GM18520 (cell line): ENCODE data around the gene HBB.
"Not testable (repeated sequence)": the region's sequence is repeated elsewhere in the genome, so short reads cannot be mapped to it uniquely, and the experiment has no call there.

Experiments used
- ATAC-seq: cut with Tn5 transposase; IDR thresholded peaks from one replicate; pipeline ENCODE4 v1.9.1; 2021; ENCODE audit not compliant: unreplicated experiment

HBB gene

DNA sequence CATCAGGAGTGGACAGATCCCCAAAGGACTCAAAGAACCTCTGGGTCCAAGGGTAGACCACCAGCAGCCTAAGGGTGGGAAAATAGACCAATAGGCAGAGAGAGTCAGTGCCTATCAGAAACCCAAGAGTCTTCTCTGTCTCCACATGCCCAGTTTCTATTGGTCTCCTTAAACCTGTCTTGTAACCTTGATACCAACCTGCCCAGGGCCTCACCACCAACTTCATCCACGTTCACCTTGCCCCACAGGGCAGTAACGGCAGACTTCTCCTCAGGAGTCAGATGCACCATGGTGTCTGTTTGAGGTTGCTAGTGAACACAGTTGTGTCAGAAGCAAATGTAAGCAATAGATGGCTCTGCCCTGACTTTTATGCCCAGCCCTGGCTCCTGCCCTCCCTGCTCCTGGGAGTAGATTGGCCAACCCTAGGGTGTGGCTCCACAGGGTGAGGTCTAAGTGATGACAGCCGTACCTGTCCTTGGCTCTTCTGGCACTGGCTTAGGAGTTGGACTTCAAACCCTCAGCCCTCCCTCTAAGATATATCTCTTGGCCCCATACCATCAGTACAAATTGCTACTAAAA lies at the start of gene HBB:
Gene HBB, minus strand, starts transcription at position 340 of the 579 bp plus-strand sequence. Its CDS starts 50 bp downstream, at position 290.
- no peak for ATAC-seq

DNA sequence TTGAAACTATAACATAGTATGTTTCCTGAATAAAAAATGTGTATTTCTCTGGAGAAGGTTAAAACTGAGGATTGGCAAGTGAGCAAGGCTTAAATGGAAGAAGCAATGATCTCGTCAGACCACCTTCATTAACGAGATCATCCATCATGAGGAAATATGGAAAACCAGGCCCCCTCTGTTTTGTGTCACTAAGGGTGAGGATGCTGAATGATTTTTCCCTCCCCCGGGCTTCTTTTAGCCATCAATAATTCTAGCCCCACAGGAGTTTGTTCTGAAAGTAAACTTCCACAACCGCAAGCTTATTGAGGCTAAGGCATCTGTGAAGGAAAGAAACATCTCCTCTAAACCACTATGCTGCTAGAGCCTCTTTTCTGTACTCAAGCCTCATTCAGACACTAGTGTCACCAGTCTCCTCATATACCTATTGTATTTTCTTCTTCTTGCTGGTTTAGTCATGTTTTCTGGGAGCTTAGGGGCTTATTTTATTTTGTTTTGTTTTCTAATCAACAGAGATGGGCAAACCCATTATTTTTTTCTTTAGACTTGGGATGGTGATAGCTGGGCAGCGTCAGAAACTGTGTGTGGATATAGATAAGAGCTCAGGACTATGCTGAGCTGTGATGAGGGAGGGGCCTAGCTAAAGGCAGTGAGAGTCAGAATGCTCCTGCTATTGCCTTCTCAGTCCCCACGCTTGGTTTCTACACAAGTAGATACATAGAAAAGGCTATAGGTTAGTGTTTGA lies 48.7 kb upstream of the HBB start:
- no peak for ATAC-seq

- no peak for ATAC-seq
These were observed 47.5 kb upstream of the HBB start for GRCh38 chr11:5274395-5274794.

DNA sequence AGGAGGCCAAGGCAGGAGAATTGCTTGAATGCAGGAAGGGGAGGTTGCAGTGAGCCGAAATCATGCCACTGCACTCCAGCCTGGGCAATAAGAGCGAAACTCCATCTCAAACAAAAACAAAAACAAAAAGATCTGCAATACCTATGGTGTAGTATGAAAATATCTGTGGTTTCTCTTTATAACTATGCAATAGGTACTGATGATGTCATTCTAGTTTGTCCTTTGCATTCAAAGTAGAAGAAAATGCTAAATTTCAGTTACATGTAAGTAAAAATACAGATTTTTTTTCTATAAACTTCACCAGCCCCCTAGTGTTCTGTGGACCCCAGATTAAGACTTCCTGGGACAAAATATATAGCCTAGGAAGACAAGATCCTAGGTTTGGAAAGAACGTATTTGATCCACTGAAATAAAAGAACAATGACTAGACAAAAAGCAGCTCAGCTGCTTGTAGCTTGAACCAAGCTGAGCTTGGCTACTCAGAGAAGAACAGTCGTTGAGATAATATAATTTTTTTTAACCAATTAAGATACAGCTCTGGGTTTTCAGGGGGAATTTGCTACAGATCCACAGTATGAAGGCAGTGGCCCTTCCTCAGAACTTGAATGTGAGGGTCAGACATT lies 45.6 kb upstream of the HBB start:
- ATAC-seq: peak; percentile 65

GRCh38 chr11:5269715-5270147 lies 42.9 kb upstream of the HBB start, which contains the start of gene HBE1:
TSS of gene HBE1 (minus strand) at chr11:5269945. CDS start at chr11:5269890, 55 bp downstream.
- no peak for ATAC-seq

DNA sequence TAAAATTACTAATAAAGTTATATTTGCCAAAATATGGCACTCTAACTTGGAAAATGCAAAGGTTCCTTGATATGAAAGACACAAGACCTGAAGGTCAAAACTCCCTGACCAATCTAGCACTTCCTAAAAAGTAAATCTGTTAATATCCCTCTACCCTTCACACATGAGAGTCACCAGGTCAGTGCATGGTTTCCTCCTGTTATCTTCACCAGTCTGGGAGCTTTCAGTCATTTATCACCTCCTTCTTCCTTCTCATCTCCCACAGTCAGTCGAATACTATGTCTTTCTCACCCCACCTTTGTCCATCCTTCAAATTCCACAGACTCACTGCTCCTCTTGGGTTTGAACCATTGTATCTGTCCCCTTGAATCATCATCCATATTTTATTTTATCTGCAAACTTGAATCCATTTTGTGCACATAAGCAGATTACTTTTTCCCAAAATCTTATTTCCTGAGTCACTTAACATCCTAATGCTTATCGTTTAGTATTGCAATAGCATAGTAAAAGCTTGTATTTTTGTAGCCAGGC lies 40.2 kb upstream of the HBB start:
- ATAC-seq: no peak

- ATAC-seq: no peak
These were observed 39.7 kb upstream of the HBB start for GRCh38 chr11:5266609-5267008.

- no peak for ATAC-seq
These were observed 39.0 kb upstream of the HBB start for GRCh38 chr11:5265832-5266231.

DNA sequence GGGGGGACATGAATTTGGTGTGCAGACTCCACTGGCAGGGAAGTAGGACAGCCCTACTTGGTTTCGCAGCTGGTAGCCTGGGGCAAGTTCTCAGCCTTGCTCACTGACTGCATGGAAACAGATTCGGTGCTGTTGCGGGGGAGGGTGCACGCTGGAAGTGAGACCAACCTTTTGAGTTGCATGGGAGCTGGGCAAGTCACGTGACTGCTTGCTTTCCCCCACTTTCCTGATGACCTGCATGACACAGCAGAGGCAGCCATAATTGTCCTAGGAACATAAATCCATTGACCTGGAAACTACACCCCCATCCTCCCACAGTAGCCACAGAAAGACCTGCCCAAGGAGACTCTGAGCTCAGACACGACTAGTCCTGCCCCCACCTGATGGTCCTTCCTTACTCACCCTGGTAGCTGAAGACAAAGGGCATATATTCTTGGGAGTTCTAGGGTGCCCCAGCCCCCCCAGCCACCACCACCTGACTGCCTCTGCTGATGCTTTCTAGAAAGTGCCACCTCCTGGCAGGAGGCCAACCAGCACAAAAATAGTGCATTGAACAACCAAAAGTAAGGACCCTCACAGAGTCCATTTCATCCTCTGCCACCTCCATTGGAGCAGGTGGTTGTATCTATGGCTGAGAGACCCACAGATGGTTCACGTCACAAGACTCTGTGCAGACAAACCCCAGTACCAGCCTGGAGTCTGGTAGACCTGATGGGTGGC lies 31.8 kb upstream of the HBB start:
- no peak for ATAC-seq

DNA sequence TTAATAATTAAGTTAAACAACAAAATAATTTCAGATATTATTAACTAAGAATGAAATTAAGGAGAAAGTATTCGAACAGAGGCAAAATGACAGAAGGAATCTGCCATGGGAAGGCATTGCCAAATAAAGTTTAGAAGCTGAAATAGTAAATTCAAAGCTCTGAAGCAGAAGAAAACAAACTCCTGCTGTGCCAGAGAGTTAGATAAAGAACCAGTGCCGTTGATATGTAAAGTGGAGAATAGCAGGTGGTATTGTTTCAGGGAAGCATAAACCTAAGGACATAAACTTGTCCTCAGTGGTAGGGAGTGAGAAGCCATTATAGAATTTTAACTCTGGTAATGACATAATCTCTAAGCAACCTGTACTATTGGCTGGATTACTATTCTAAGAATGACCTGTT lies 30.4 kb upstream of the HBB start:
- ATAC-seq: no peak

GRCh38 chr11:5254646-5255413 lies 28.0 kb upstream of the HBB start, which contains the start of gene HBG2:
TSS of gene HBG2 (minus strand) at chr11:5254781. CDS start at chr11:5254728, 53 bp downstream.
- not testable (repeated sequence) for ATAC-seq

- not testable (repeated sequence) for ATAC-seq
These were observed 27.2 kb upstream of the HBB start for GRCh38 chr11:5254023-5254422.

GRCh38 chr11:5253440-5253839 lies 26.6 kb upstream of the HBB start:
- ATAC-seq: not testable (repeated sequence)

DNA sequence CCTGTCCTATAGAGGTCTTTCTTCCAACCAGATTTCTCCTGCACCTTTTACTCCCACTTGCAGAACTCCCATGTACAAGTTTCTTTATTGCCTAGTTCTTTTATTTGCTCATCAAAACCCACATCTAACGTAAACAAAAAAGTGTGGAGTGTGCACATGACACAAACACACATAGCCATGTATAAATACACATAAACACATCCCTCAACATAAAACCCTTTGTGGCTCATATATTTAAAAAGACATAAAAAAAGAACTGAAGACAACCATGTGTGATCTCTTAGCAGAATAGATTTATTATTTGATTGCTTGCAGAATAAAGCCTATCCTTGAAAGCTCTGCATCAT lies 26.0 kb upstream of the HBB start:
- ATAC-seq: no peak

DNA sequence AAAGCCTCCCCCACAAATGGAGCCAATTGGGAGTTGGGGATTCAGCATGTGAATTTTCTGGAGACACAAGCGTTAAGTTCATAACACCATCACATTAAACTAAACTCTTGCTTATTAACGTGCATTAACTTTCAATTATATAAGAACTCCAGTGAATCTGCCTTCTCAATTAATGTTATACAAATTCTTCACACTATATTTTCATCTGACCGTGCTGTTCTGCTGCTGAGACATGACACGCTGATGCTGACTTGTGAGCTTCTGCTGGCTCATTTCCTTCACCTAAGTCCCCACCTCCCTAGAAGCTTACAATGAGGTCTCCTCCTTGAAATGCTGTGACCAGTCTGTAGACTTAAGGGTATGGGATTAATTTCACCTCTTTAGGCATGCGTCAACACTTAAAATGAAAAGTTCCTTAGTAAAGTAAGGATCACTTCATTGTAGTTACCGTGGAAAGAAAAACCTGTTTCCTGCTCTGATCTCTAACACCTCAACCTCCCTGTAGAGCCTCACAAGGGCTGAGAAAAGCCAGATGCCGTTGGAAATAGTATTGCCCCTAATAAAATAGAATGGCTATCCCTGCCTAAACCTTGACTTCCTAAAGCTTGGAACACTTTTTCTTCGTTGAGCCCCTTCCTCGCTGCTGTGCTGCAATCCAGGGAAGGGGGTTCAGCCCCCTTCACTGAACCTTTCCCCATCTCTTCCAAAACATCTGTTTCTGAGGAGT lies 25.5 kb upstream of the HBB start:
- no peak for ATAC-seq

DNA sequence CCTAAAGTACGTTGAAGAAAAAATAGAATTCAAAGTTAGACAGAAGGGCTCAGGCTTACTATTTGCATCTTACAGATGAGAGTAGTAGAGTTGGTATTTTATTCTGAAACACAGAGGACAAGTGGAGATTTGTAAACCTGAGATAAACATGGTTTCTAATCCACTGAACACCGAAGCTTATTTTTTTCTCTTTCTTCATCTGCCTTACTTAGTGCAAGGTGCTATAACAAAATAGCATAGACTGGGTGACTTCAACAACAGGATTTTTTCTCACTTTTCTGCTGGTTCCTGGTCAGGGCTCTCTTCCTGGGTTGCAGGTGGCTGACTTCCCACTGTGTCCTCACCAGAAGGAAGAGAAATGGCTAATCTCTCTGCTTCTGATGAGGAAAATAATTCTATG lies 24.9 kb upstream of the HBB start:
- ATAC-seq: no peak

GRCh38 chr11:5250543-5251204 lies 23.8 kb upstream of the HBB start:
- ATAC-seq: no peak

- not testable (repeated sequence) for ATAC-seq
These were observed 23.0 kb upstream of the HBB start, which contains the start of gene HBG1 for GRCh38 chr11:5249807-5250396. TSS of gene HBG1 (minus strand) at chr11:5249857. CDS start at chr11:5249804, 53 bp downstream.

DNA sequence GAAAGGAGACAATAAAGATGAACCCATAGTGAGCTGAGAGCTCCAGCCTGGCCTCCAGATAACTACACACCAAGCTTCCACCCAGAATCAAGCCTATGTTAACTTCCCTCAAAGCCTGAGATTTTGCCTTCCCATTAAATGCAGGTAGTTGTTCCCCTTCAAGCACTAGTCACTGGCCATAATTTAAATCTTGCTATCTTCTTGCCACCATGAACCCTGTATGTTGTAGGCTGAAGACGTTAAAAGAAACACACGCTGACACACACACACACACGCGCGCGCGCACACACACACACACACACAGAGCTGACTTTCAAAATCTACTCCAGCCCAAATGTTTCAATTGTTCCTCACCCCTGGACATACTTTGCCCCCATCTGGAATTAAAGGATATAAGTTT lies 21.6 kb upstream of the HBB start:
- not testable (repeated sequence) for ATAC-seq
